Measurements from ENCODE around the gene TRAF1.

- no peak for TF ChIP-seq CTCF (IDR thresholded peaks at IDR 0.05; ENCODE audit: low read depth, low read length)
- TF ChIP-seq EZH2phosphoT487 (IDR thresholded peaks at IDR 0.05; ENCODE audit: low read depth) = no peak
Observed at GRCh38 chr9:120914396-120914795, 12.2 kb downstream of the TRAF1 start.
